Effector memory CD4-positive, alpha-beta T cell (primary cell): Measurements from ENCODE around the gene MIOS.

Experiments used
- DNase-seq, 3 donors: peaks; one replicate each; pipeline ENCODE4 v3.0.0-alpha.2; 2020
- H3K27ac ChIP-seq: 2 replicates; pipeline ENCODE4 v1.7.0; 2013; ENCODE audit warnings: mild to moderate bottlenecking, low read length, moderate library complexity; ENCODE audit not compliant: insufficient read depth, poor library complexity, severe bottlenecking
- H3K27me3 ChIP-seq: replicated peaks from 2 replicates; pipeline ENCODE4 v1.7.0; 2013; ENCODE audit warnings: mild to moderate bottlenecking, low read length; ENCODE audit not compliant: insufficient read depth, control insufficient read depth, poor library complexity, severe bottlenecking
- H3K36me3 ChIP-seq: 2 replicates; pipeline ENCODE4 v1.7.0; 2013; ENCODE audit warnings: mild to moderate bottlenecking, low read length, moderate library complexity; ENCODE audit not compliant: control insufficient read depth, insufficient read depth
- H3K4me1 ChIP-seq: 2 replicates; pipeline ENCODE4 v1.7.0; 2013; ENCODE audit warnings: low read length, mild to moderate bottlenecking; ENCODE audit not compliant: control insufficient read depth, insufficient read depth, poor library complexity, severe bottlenecking
- H3K4me3 ChIP-seq: 2 replicates; pipeline ENCODE4 v1.7.0; 2013; ENCODE audit warnings: low read length, low read depth, mild to moderate bottlenecking; ENCODE audit not compliant: insufficient read depth, poor library complexity, severe bottlenecking
- H3K9me3 ChIP-seq: 2 replicates; pipeline ENCODE4 v1.7.0; 2013; ENCODE audit warnings: mild to moderate bottlenecking, low read length, moderate library complexity; ENCODE audit not compliant: control insufficient read depth

The MIOS gene

DNA sequence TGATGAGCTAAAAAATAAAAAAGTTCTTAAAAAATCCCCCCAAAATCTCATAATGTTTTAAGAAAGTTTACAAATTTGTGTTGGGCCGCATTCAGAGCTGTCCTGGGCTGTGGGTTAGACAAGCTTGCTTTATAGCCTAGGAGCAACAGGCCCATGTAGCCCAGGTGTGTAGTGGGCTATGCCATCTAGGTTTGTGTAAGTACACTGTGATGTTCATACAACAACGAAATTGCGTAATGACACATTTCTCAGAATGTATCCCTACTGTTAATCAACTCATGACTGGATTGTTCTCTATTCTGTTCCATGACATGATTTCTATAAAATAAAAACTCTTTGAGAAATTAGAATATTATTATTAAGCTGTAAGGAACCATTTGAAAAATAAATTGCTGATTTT lies 13.0 kb downstream of the MIOS start:
- H3K27me3 ChIP-seq: no peaks in the 10 kb centered on the region
- H3K36me3 ChIP-seq: peaks cover 5% of the 10 kb centered on the region
- H3K4me1 ChIP-seq: no peaks in the 10 kb centered on the region
- DNase-seq: no peak
- H3K9me3 ChIP-seq: no peaks in the 10 kb centered on the region
- H3K4me3 ChIP-seq: no peak overlapping the region
- no peak overlapping the region for H3K27ac ChIP-seq

DNA sequence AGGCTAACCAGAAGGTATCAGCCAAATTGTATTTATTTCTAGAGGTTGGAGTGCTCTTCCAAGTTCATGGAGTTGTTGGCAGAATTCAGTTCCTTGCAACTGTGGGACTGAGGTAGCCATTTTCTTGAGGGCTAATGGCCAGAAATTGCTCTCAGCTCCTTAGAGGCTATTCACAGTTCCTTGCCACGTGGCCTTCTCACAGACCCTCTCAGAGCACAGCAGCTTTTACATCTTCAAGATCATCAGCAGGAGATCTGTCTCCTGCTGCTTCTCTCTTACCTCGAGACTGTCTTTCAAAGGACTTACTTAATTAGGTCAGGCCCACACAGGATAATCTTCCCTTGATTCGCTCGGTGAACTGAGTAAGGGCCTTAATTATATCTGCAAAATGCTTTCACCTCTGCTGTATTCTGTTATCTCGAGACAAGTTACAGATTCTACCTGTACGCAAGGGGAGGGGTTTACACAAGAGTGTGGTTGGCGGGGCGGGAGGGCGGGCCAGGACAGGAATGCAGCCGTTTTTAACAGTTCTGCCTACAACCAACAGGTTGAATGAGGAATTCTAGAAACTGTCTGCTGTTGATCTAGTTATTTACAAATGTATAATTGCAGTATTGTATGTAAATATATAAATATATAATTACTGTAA lies 15.0 kb downstream of the MIOS start:
- no peak for DNase-seq
- Histone ChIP-seq H3K27me3 (no peaks in the 10 kb centered on the region), H3K36me3 (peaks cover 5% of the 10 kb centered on the region), H3K9me3 (no peaks in the 10 kb centered on the region), H3K4me1 (no peaks in the 10 kb centered on the region), H3K27ac (no peak overlapping the region), H3K4me3 (no peak overlapping the region)

DNA sequence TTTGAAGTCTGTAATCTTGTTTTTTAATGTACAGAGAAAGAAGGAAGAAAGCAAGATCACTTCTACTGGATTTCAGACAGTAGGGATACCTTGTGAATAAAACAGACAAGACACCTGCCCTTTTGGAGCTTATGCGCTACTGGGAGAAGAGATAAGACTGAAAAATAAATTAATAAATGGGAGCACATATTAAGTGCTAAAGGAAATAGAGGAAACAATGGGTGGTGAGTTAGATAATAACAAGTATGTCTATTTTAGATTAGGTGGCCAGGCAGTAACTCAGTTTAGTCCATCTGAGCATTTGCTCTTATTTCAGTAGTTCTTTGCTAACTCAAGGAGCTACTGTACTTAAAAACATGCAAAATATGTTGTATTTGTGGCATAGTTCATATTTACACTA lies 15.9 kb downstream of the MIOS start:
- H3K27me3 ChIP-seq: no peaks in the 10 kb centered on the region
- no peak for DNase-seq
- H3K27ac ChIP-seq: no peak overlapping the region
- H3K9me3 ChIP-seq: no peaks in the 10 kb centered on the region
- no peak overlapping the region for H3K4me3 ChIP-seq
- H3K36me3 ChIP-seq: peaks cover 5% of the 10 kb centered on the region
- H3K4me1 ChIP-seq: no peaks in the 10 kb centered on the region

DNA sequence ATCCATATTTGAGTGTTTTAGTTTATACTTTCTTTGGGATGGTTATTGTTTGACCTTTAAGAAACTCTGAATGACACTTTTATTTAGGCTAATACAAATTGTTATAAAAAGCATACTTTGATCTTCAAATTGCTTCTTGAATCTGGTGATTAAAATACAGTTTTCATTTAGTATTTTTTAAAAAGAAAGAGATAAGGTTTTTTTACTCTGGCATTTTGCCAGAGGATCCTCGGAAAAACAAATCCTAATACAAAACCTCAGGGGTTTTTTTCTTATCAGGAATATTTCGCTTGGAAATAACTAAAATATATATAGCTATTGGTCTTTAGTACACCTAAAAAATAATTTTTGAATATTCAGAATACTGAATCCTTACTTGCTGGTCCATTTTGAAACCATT lies 17.0 kb downstream of the MIOS start:
- H3K36me3 ChIP-seq: peaks cover 8% of the 10 kb centered on the region
- DNase-seq: no peak
- no peaks in the 10 kb centered on the region for H3K9me3 ChIP-seq
- no peaks in the 10 kb centered on the region for H3K27me3 ChIP-seq
- H3K4me1 ChIP-seq: no peaks in the 10 kb centered on the region
- no peak overlapping the region for H3K4me3 ChIP-seq
- H3K27ac ChIP-seq: no peak overlapping the region

DNA sequence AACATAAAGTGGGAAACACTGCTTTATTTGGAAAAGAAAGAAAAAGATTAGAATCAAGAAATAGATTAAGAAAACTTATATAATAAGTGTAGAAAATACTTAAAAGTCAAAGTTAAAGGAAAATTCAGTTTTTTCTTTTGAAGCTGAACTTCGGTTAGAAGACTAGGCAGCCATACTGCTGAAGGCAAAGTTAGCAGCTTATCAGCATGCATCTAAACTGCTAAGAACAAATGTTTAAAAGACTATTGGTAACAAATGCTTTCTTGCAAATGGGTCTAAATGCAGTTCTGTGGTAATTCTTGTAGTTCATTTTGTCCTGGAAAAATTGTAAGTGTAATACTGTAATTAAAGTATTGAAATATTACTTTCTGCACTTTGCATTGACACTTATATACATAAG lies 18.0 kb downstream of the MIOS start:
- no peaks in the 10 kb centered on the region for H3K9me3 ChIP-seq
- H3K27me3 ChIP-seq: no peaks in the 10 kb centered on the region
- no peak overlapping the region for H3K4me3 ChIP-seq
- peaks cover 8% of the 10 kb centered on the region for H3K36me3 ChIP-seq
- DNase-seq: no peak
- no peaks in the 10 kb centered on the region for H3K4me1 ChIP-seq
- no peak overlapping the region for H3K27ac ChIP-seq

DNA sequence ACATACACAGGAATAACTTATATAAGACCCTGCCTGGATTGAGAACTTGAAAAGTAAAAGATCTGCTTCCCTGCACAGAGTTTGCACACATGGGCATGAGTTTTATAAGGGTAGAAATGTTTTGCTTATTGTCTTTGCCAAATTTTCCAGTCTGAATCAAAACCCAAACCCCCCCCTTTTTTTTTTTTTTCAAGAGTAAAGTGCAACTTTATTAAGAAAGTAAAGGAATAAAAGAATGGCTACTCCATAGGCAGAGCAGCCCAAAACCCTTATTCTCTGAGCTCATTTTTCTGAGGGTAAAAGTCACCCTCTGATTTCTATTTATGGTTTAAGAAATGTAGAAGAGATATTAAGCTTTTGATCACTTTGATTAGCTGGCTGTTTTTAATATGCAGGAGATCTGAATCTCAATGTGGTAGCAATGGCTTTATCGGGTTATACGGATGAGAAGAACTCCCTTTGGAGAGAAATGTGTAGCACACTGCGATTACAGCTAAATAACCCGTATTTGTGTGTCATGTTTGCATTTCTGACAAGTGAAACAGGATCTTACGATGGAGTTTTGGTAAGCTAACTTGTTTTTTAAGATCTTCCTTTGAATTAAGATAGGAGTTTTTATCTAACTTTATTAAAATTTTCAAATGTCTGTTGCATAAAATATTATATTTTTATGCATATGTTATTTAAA lies 18.7 kb downstream of the MIOS start:
- H3K9me3 ChIP-seq: no peaks in the 10 kb centered on the region
- no peak overlapping the region for H3K27ac ChIP-seq
- no peak for DNase-seq
- no peaks in the 10 kb centered on the region for H3K4me1 ChIP-seq
- H3K36me3 ChIP-seq: peaks cover 8% of the 10 kb centered on the region
- H3K27me3 ChIP-seq: no peaks in the 10 kb centered on the region
- H3K4me3 ChIP-seq: no peak overlapping the region

DNA sequence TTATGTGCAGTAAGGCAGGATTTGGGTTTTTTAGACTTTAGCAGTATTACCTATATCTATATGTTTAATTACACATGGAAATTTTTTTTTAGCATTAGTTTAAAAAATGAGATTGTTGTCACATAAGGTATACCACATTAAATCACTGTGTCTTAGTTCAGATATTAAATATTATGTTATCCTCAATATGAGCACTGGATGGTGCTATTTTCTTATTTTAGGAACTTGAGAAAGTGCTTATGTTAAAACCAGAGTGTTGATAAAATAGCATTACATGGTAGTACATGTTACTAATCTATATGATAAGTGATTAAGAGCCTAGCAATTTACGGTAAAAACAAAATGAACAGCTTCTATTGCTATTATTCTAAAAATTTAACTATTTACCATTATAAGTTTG lies 28.8 kb downstream of the MIOS start:
- Histone ChIP-seq H3K4me1 (no peaks in the 10 kb centered on the region), H3K27me3 (no peaks in the 10 kb centered on the region), H3K9me3 (no peaks in the 10 kb centered on the region), H3K27ac (no peak overlapping the region), H3K4me3 (no peak overlapping the region), H3K36me3 (peaks cover 15% of the 10 kb centered on the region)
- no peak for DNase-seq

DNA sequence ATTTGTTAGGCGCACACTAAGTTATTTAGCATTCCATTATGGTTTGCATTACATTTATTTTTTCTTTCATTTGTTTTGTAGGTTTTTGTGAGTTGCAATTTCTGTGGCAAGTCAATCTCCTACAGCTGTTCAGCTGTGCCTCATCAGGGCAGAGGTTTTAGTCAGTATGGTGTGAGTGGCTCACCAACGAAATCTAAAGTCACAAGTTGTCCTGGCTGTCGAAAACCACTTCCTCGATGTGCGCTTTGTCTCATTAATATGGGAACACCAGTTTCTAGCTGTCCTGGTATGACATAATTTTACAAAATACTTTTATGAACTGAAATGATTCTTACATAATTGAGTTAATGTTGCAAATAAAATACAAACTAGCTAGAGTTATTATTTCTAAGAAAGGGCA lies 29.5 kb downstream of the MIOS start:
- no peak for DNase-seq
- no peaks in the 10 kb centered on the region for H3K9me3 ChIP-seq
- H3K27ac ChIP-seq: no peak overlapping the region

DNA sequence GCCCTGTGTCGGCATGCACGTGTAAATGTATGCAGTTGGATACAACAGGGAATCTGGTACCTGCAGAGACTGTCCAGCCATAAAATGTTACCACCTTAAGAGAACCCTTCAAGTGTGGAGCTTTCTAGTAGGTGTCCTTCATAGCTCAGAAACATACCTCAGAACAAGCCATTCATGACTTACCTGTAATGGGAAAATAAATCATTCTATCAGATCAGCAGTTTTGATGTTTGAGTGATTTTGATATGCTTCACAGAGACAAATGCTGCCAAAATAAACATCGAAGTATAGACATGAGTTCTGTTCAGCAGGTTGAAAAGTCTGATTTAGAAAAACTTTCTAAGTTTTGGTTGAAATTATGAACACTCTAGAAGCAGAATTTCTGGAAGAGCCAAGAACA lies 40.3 kb downstream of the MIOS start:
- Histone ChIP-seq H3K27me3 (no peaks in the 10 kb centered on the region), H3K4me3 (no peak overlapping the region), H3K4me1 (no peaks in the 10 kb centered on the region), H3K36me3 (no peaks in the 10 kb centered on the region), H3K9me3 (no peaks in the 10 kb centered on the region), H3K27ac (no peak overlapping the region)
- no peak for DNase-seq

More for the DNA sequence above, 29.5 kb downstream of the MIOS start:
- Histone ChIP-seq H3K4me3 (no peak overlapping the region), H3K36me3 (peaks cover 9% of the 10 kb centered on the region), H3K4me1 (no peaks in the 10 kb centered on the region), H3K27me3 (no peaks in the 10 kb centered on the region)

DNA sequence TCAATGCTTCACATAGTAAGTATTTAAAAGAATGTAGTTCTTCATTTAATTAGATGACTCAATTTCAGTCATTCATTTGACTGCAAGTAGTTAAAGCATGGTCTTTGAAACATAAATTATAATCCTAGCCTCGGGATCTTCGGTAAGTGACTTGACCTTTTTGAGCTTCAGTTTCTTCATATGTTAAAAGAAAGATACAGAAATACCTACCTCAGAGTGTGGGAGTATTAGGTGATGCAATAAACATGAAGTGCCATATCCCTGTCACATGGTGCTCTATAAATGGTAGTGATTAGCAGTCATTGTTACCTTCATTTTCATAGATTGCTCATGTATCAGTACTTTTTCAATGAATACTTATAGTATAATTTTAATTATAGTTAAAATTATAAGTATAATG lies 42.6 kb downstream of the MIOS start:
- H3K36me3 ChIP-seq: no peaks in the 10 kb centered on the region

More for the DNA sequence above, 42.6 kb downstream of the MIOS start:
- no peaks in the 10 kb centered on the region for H3K4me1 ChIP-seq
- H3K9me3 ChIP-seq: no peaks in the 10 kb centered on the region
- no peak for DNase-seq
- H3K4me3 ChIP-seq: no peak overlapping the region
- no peaks in the 10 kb centered on the region for H3K27me3 ChIP-seq
- no peak overlapping the region for H3K27ac ChIP-seq
